Measurements from ENCODE around the gene UPK2. TPM values are rescaled to one million over a fixed set of nuclear protein-coding genes. Genes with fewer than 3 reads are reported as not detected.

Gene UPK2
- total and polyA plus RNA-seq, 7 donors, result not detected

DNA sequence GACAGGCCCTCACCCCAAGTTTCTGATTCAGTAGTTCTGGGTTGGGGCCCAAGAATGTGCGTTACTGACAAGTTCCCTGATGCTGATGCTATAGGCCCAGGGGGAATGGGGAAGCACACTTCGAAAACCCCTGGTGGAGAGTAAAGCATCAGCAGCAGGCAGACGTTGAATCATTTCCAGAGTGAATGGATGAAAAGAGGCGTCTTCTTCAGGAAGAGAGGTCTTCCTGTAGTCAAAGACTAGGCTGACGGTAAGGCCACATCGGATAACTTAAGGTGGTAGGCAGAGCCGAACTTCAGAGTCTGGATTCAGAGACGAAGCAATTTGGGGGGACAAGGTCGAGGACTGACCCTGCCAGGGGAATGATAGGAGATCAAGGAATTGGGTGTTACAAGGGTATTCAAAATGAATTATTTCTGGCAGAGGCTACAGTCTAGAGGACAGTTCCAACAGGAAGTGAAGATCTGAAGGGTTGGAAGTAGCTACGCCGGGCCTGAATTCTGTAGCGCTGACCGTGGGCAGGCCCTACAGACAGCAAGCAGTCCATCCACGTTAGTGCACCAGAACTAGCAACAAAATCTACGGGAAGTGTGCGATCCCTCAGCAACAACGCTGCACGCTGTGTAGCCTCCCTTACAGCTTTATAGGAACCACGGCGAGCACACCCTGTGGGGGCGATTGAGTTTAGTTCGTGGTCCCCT lies 41.0 kb downstream of the UPK2 start:
- Histone ChIP-seq H3K36me3 (peaks cover 0 to 28% (median 12%) of the 10 kb centered on the region in 4 donors), H3K27me3 (no peaks in the 10 kb centered on the region), H3K9me3 (no peaks in the 10 kb centered on the region), H3K27ac (peak overlapping the region; percentile 86 to 94 (median 90)), H3K4me3 (peak overlapping the region; percentile 62 to 96 (median 84)), H3K4me1 (peaks cover 0 to 31% (median 19%) of the 10 kb centered on the region in 4 donors)
- WGBS, 2 donors, result 16 to 33% methylated on average over 22 of the region's 22 CpGs
- intact Hi-C loops (cut with DNase I), result no loop called here
- no peak for DNase-seq
- TF ChIP-seq, protein P1, sequence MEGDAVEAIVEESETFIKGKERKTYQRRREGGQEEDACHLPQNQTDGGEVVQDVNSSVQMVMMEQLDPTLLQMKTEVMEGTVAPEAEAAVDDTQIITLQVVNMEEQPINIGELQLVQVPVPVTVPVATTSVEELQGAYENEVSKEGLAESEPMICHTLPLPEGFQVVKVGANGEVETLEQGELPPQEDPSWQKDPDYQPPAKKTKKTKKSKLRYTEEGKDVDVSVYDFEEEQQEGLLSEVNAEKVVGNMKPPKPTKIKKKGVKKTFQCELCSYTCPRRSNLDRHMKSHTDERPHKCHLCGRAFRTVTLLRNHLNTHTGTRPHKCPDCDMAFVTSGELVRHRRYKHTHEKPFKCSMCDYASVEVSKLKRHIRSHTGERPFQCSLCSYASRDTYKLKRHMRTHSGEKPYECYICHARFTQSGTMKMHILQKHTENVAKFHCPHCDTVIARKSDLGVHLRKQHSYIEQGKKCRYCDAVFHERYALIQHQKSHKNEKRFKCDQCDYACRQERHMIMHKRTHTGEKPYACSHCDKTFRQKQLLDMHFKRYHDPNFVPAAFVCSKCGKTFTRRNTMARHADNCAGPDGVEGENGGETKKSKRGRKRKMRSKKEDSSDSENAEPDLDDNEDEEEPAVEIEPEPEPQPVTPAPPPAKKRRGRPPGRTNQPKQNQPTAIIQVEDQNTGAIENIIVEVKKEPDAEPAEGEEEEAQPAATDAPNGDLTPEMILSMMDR (IDR thresholded peaks at IDR 0.05), result peak in 1 of 4 experiments; percentile 14
- TF ChIP-seq POLR2A (IDR thresholded peaks at IDR 0.05), result no peak

DNA sequence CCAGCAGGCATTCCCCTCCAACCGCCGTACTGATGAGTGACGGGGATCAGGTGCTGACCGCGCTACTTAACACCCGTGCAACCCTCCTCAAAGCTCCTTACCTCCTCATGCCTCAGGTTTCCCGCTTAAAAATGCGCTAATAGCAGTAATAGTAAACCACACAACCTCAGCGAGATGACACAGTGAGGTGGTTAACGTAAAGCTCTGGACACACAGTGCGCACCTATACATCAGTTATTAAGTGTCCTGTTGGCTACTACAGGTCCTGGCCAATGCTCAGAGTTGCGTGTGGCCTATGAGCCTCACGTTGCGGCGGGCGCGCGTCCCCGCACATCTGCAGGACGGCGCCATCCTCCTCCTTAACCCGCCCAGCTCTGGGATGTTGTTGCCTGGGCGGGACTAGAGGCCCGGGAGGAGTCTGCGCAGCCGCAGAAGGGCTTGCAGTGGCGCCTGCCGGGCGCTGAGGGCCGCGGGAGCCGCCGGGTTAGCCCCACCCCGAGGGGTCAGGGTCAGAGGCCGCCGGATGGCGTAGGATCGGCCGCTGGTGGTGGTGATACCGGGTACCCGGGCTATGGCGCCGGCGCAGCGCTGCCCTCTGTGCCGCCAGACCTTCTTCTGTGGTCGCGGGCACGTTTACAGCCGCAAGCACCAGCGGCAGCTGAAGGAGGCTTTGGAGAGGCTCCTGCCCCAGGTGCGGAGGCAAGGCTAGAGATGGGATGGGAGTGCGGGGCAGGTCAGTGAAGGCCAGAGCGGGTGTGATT lies 41.7 kb downstream of the UPK2 start, which contains the start of gene CENATAC:
Gene CENATAC (plus strand): TSS at position 512 of the 761 bp plus-strand sequence. CDS start 60 bp downstream, at position 572.
- Histone ChIP-seq H3K27ac (peak within 1 kb of the TSS; percentile 86 to 94 (median 90)), H3K4me3 (peak within 1 kb of the TSS; percentile 62 to 96 (median 84)), H3K27me3 (no peaks in the 10 kb centered on the region), H3K36me3 (peaks cover 0 to 35% (median 15%) of the 10 kb centered on the region in 4 donors), H3K4me1 (peaks cover 0 to 31% (median 19%) of the 10 kb centered on the region in 4 donors), H3K9me3 (no peaks in the 10 kb centered on the region)
- DNase-seq, result peak; percentile 97
- TF ChIP-seq POLR2AphosphoS5 (IDR thresholded peaks at IDR 0.05), result peak; percentile 74 to 97 (median 94)
- no peak for TF ChIP-seq EP300 (IDR thresholded peaks at IDR 0.05)
- TF ChIP-seq POLR2A (IDR thresholded peaks at IDR 0.05), result peak; percentile 58 to 74
- WGBS, 2 donors, result 0 to 1% methylated on average over 54 of the region's 54 CpGs
- intact Hi-C loops (cut with DNase I), result no loop called here

DNA sequence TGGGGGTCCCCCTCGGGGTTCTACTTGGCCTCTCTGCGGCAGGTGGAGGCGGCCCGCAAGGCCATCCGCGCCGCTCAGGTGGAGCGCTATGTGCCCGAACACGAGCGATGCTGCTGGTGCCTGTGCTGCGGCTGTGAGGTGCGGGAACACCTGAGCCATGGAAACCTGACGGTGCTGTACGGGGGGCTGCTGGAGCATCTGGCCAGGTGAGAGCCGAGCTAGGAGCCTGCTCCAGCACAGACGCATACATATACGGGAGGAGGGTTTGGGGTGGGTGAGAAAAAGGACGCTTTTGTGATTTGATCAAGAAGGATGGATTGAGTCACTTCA lies 42.3 kb downstream of the UPK2 start:
- peaks cover 0 to 31% (median 19%) of the 10 kb centered on the region in 4 donors for H3K4me1 ChIP-seq
- peak overlapping the region; percentile 86 to 94 (median 90) for H3K27ac ChIP-seq
- H3K4me3 ChIP-seq, result peak overlapping the region; percentile 62 to 96 (median 84)
- TF ChIP-seq POLR2AphosphoS5 (IDR thresholded peaks at IDR 0.05) (no peak), POLR2A (IDR thresholded peaks at IDR 0.05) (no peak), EP300 (IDR thresholded peaks at IDR 0.05) (no peak)
- TF ChIP-seq, protein P1 (IDR thresholded peaks at IDR 0.05), result no peak
- intact Hi-C loops (cut with DNase I), result no loop called here
- DNase-seq, result no peak
- 1 to 4% methylated on average over 19 of the region's 19 CpGs for WGBS, 2 donors
- no peaks in the 10 kb centered on the region for H3K9me3 ChIP-seq
- H3K27me3 ChIP-seq, result no peaks in the 10 kb centered on the region
- H3K36me3 ChIP-seq, result peaks cover 0 to 40% (median 15%) of the 10 kb centered on the region in 4 donors

DNA sequence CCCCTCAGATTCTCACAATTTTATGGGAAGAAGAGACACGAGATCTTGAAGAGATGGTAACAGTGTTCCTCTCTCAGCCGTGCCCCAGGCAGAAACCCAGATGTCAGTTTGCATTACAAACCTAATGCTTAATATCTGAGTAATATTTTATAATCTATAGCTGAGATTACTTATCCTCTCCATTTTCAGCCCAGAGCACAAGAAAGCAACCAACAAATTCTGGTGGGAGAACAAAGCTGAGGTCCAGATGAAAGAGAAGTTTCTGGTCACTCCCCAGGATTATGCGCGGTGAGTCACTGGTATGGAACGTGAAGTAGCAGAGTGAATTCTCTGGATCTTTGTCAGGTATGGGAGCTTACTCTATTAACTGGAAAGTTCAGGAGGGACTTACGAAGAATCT lies 42.7 kb downstream of the UPK2 start:
- no peak for DNase-seq
- intact Hi-C loops (cut with DNase I), result no loop called here
- Histone ChIP-seq H3K36me3 (peaks cover 0 to 44% (median 15%) of the 10 kb centered on the region in 4 donors), H3K27me3 (no peaks in the 10 kb centered on the region), H3K4me3 (peak overlapping the region; percentile 62 to 96 (median 84)), H3K27ac (peak overlapping the region; percentile 86 to 94 (median 90)), H3K9me3 (no peaks in the 10 kb centered on the region), H3K4me1 (peaks cover 0 to 31% (median 19%) of the 10 kb centered on the region in 4 donors)
- TF ChIP-seq EP300 (IDR thresholded peaks at IDR 0.05), result no peak
- no peak for TF ChIP-seq POLR2AphosphoS5 (IDR thresholded peaks at IDR 0.05)
- TF ChIP-seq POLR2A (IDR thresholded peaks at IDR 0.05), result no peak
- TF ChIP-seq, protein P1 (IDR thresholded peaks at IDR 0.05), result no peak
- 57 to 70% methylated on average over 6 of the region's 6 CpGs for whole genome bisulfite sequencing, 2 donors

DNA sequence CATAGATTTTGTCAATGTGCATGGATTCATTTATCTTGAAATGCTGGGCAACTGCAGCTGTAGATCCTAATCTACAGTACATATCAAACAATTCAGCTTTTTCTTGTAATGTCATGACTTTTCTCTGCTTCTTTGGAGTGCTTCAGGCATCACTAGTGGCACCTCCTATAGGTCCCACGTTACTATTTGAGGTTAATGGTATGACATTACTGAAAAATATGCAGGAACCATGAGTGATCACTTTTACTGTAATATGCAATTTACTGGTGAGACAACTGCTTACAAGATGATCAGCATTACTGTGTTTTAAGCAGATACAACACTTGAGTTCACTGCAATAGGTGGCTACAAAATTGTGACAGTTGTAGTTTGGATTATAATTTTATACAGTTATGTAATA lies 44.8 kb downstream of the UPK2 start:
- no peaks in the 10 kb centered on the region for H3K27me3 ChIP-seq
- intact Hi-C loops (cut with DNase I), result no loop called here
- TF ChIP-seq POLR2A (IDR thresholded peaks at IDR 0.05), result no peak
- TF ChIP-seq POLR2AphosphoS5 (IDR thresholded peaks at IDR 0.05), result no peak
- TF ChIP-seq EP300 (IDR thresholded peaks at IDR 0.05), result no peak
- TF ChIP-seq, protein P1 (IDR thresholded peaks at IDR 0.05), result no peak
- DNase-seq, result no peak
- peaks cover 0 to 31% (median 19%) of the 10 kb centered on the region in 4 donors for H3K4me1 ChIP-seq
- WGBS, 2 donors, result 67 to 70% methylated on average over 1 of the region's 1 CpG
- no peaks in the 10 kb centered on the region for H3K9me3 ChIP-seq
- peaks cover 6 to 61% (median 19%) of the 10 kb centered on the region in 4 donors for H3K36me3 ChIP-seq
- H3K4me3 ChIP-seq, result no peak overlapping the region
- no peak overlapping the region for H3K27ac ChIP-seq

All from sigmoid colon (tissue), 7 donors.